GM12892 (cell line): ENCODE measurements around the gene LAMA5.

Experiments
- POLR2A ChIP-seq: IDR thresholded peaks from 2 replicates; pipeline ENCODE4 v1.6.1; 2011; ENCODE audit warnings: low read depth, low read length, control low read depth
- POLR2AphosphoS5 ChIP-seq: IDR thresholded peaks from 2 replicates; pipeline ENCODE4 v1.6.1; 2011; ENCODE audit warnings: low read depth, low read length, control low read depth
- TAF1 ChIP-seq: IDR thresholded peaks from 2 replicates; pipeline ENCODE4 v1.6.1; 2011; ENCODE audit warnings: low read depth, mild to moderate bottlenecking, control low read depth, low read length, borderline replicate concordance

DNA sequence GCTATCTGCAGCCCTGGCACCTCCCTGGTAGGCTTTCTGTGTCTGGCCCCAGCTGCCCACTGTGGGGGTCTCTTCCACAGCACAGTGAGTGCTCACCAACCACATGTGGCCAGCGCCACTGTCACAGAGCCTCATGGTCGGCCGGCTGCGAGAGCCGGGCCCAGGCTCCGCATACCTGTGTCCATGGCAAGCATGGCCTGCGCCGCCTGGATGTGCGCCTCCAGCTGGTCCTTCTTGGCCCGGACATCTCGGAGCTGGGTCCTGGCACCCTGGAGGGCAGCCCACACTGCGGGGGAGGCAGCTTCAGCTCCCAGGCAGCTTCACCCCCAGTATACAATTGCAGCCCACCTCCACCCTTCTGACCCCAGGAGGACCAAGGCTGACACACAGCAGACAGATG, 51.3 kb downstream of the LAMA5 start:
- TF ChIP-seq POLR2A, result no peak
- no peak for TF ChIP-seq POLR2AphosphoS5
- TF ChIP-seq TAF1, result no peak
